Measurements from ENCODE around the gene JADE1.

The JADE1 gene

DNA sequence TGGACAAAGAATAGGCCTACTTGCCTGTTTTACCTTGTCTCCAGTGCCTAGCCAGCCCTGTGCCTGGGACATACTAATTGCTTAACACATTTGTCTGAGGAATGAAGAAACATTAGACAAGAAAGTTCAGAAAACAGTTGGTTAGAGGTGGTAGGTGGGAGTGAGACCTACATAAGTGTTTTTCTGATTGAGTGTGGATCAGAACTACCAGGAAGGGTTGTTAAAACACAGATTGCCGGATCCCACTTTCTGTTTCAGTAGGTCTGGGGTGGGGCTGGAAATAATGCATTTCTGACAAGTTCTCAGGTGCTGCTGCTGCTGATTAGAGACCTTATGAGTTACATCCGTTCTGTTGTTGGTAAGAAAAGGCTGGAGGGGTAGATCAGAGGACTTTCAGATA is 5.7 kb upstream of the JADE1 start:
- Histone ChIP-seq H3K4me1 (ENCODE audit: insufficient read depth, poor library complexity, severe bottlenecking) (no peaks in the 10 kb centered on the region), H3K4me3 (ENCODE audit: severe bottlenecking) (no peak overlapping the region), H3K27me3 (ENCODE audit: insufficient read depth, poor library complexity, severe bottlenecking) (no peaks in the 10 kb centered on the region), H3K27ac (ENCODE audit: poor library complexity, severe bottlenecking) (no peak overlapping the region), H3K9me3 (ENCODE audit: severe bottlenecking) (no peaks in the 10 kb centered on the region), H3K36me3 (ENCODE audit: low read depth) (no peaks in the 10 kb centered on the region)
- DNase-seq (ENCODE audit: low spot score) (no peak), ATAC-seq (ENCODE audit: low read depth) (no peak)
- TF ChIP-seq, protein P1, sequence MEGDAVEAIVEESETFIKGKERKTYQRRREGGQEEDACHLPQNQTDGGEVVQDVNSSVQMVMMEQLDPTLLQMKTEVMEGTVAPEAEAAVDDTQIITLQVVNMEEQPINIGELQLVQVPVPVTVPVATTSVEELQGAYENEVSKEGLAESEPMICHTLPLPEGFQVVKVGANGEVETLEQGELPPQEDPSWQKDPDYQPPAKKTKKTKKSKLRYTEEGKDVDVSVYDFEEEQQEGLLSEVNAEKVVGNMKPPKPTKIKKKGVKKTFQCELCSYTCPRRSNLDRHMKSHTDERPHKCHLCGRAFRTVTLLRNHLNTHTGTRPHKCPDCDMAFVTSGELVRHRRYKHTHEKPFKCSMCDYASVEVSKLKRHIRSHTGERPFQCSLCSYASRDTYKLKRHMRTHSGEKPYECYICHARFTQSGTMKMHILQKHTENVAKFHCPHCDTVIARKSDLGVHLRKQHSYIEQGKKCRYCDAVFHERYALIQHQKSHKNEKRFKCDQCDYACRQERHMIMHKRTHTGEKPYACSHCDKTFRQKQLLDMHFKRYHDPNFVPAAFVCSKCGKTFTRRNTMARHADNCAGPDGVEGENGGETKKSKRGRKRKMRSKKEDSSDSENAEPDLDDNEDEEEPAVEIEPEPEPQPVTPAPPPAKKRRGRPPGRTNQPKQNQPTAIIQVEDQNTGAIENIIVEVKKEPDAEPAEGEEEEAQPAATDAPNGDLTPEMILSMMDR (IDR thresholded peaks at IDR 0.05; ENCODE audit: poor library complexity, severe bottlenecking) = no peak

DNA sequence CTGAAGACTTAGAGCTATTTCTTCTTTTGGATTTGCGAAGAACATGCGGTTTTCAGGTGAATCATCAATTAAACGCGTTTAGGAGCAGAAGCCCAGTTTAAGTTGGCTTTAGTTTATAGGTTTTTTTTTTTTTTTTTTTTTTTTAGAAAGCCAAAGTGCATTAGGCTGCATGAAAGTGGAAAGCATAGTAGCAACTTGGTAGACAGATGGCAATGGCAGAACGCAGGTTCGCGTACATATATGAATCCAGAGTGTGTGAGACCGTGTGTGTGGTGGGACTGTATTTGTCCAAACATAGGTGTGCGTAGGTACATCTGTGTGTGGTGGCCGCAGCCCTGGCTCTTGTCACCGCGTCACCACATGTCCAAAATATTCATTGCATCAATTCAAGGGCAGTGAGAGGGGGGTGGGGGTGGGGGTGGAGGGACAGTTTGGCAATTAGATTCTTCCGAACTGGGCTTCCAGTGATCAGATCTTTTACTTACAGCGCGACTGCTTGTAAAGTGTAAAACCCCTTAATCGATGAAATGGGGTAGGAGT is 901 bp downstream of the JADE1 start:
- Histone ChIP-seq H3K4me1 (ENCODE audit: insufficient read depth, poor library complexity, severe bottlenecking) (no peaks in the 10 kb centered on the region), H3K27ac (ENCODE audit: poor library complexity, severe bottlenecking) (peak overlapping the region; percentile 88), H3K9me3 (ENCODE audit: severe bottlenecking) (no peaks in the 10 kb centered on the region), H3K27me3 (ENCODE audit: insufficient read depth, poor library complexity, severe bottlenecking) (no peaks in the 10 kb centered on the region), H3K36me3 (ENCODE audit: low read depth) (no peaks in the 10 kb centered on the region), H3K4me3 (ENCODE audit: severe bottlenecking) (peak overlapping the region; percentile 75)
- ATAC-seq (ENCODE audit: low read depth) = no peak
- DNase-seq (ENCODE audit: low spot score) = no peak
- TF ChIP-seq, protein P1 (IDR thresholded peaks at IDR 0.05; ENCODE audit: poor library complexity, severe bottlenecking) = no peak

DNA sequence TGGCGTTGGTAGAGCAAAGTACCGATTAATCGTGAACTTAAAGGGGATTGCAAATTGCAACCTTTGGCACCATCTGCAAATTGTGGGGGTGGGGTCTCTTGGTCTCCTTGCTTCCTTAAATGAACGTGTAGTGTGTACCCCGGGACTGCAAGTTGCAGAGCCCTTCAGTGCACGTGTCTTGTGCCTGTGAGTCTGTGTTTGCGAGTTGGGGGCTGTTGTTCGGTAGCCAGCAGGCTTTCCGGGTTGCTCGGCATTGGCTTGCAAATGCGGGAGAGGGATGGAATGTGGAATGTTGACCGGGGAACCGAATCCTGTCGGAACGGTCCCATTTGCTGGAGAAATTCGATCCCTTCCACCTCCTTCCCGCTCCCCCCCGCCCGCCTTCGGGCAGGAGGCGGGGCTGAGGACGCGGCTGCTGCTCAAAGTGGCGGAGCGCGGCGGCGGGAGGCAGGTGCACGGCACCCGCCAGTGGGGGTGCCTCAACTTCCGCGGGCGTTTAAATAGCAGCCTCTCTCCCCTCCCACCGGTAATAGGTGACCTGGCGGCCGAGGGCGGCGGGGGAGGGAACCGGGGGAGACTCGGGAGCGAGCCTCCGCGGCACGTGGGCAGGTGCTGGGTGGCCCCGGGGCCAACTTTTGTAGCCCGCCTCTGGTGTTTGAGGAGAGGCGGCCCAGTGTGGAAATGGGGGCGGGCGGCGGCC is 1.5 kb downstream of the JADE1 start:
- Histone ChIP-seq H3K9me3 (ENCODE audit: severe bottlenecking) (no peaks in the 10 kb centered on the region), H3K27ac (ENCODE audit: poor library complexity, severe bottlenecking) (peak overlapping the region; percentile 88), H3K4me1 (ENCODE audit: insufficient read depth, poor library complexity, severe bottlenecking) (no peaks in the 10 kb centered on the region), H3K36me3 (ENCODE audit: low read depth) (no peaks in the 10 kb centered on the region), H3K27me3 (ENCODE audit: insufficient read depth, poor library complexity, severe bottlenecking) (no peaks in the 10 kb centered on the region), H3K4me3 (ENCODE audit: severe bottlenecking) (peak overlapping the region; percentile 75)
- ATAC-seq (ENCODE audit: low read depth) = peak; percentile 48
- TF ChIP-seq, protein P1 (IDR thresholded peaks at IDR 0.05; ENCODE audit: poor library complexity, severe bottlenecking) = no peak
- peak; percentile 76 for DNase-seq (ENCODE audit: low spot score)

DNA sequence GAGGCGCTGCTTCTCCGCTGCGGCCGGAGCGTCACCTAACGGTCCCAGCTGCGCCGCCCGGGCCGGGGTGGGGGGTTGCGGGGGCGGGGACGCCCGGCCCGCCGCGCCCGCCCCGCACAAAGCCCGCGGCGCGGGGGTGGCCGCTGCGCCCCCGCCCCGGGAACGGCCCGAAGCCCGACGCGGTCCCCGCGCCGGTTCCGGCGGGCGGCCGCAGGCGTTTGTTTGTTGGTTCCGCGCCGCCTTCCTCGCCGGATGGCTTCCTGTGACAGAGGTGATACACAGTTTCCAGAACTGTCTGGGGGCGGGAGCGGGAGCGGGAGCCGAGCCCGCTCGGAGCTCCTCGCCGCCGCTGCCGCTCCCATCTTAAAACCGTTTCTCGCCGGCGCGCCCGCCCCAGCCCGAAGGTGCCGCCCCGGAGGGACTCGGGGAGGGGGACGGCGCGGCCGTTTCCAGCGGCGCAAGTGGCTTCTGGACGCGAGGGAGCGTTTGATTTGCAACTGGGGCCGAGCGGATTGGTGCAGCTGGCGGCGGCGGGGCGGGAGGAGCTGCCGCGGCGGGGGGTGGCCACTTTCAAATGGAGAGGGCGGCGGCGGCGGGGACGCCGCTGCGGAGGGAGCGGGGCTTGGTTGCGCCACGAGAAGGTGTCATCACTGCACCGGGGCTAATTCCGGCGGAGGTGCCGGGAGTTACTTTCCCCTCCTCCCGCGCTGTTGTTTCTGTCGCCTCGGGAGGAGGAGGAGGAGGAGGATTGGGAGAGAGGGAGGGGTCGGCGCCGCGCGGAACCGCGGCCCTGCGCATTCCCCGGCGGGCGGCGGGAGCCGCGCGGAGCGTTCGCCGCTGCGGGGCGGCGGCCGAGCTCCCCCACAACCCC is 2.3 kb downstream of the JADE1 start:
- TF ChIP-seq, protein P1 (IDR thresholded peaks at IDR 0.05; ENCODE audit: poor library complexity, severe bottlenecking) = no peak
- no peaks in the 10 kb centered on the region for H3K27me3 ChIP-seq (ENCODE audit: insufficient read depth, poor library complexity, severe bottlenecking)
- ATAC-seq (ENCODE audit: low read depth) (peak; percentile 50), DNase-seq (ENCODE audit: low spot score) (peak; percentile 85)
- H3K36me3 ChIP-seq (ENCODE audit: low read depth) = peaks cover 6% of the 10 kb centered on the region
- H3K27ac ChIP-seq (ENCODE audit: poor library complexity, severe bottlenecking) = peak overlapping the region; percentile 88
- H3K4me3 ChIP-seq (ENCODE audit: severe bottlenecking) = peak overlapping the region; percentile 75
- H3K9me3 ChIP-seq (ENCODE audit: severe bottlenecking) = no peaks in the 10 kb centered on the region
- H3K4me1 ChIP-seq (ENCODE audit: insufficient read depth, poor library complexity, severe bottlenecking) = no peaks in the 10 kb centered on the region

All from RWPE2 (cell line).